Bronchial epithelial cell (primary cell): ENCODE results near the gene TCN1. TPM values are rescaled to one million over a fixed set of nuclear protein-coding genes. Genes with fewer than 3 reads are reported as not detected.

Source experiments
- DNase-seq: peaks from one replicate; pipeline ENCODE4 v3.0.0-alpha.2; 2010; ENCODE audit warnings: low read depth
- FAIRE-seq: peaks from 2 replicates; lab custom pipeline; 2011; peaks lifted over from hg19 to GRCh38; lab: Jason Lieb, UNC
- H3K27me3 ChIP-seq: 2 replicates; pipeline ENCODE4 v1.5.1; 2011; ENCODE audit warnings: low read length; ENCODE audit not compliant: control insufficient read depth, insufficient read depth
- H3K36me3 ChIP-seq: 2 replicates; pipeline ENCODE4 v1.5.1; 2011; ENCODE audit warnings: low read length; ENCODE audit not compliant: control insufficient read depth, insufficient read depth
- H3K4me3 ChIP-seq: 2 replicates; pipeline ENCODE4 v1.5.1; 2011; ENCODE audit warnings: mild to moderate bottlenecking, low read depth, low read length, control low read depth
- CTCF ChIP-seq: IDR thresholded peaks from 2 replicates; pipeline ENCODE4 v1.5.1; 2011; ENCODE audit warnings: mild to moderate bottlenecking, moderate library complexity, low read length, control low read depth, inconsistent platforms; ENCODE audit not compliant: insufficient read depth, severe bottlenecking
- total RNA-seq: library from RNA; depleted of rRNA; stranded (reverse); fragments of >200 nt; gene quantifications from 2 replicates; pipeline ENCODE4 v1.2.1, GENCODE V29; 2014

The TCN1 gene
- total RNA-seq, 1 donor from 2014 or later, result 4.2 TPM

GRCh38 chr11:59866836-59867235 lies 549 bp upstream of the TCN1 start:
- no peak overlapping the region for H3K4me3 ChIP-seq
- DNase-seq (no peak), FAIRE-seq (no peak)
- no peaks in the 10 kb centered on the region for H3K36me3 ChIP-seq
- H3K27me3 ChIP-seq, result no peaks in the 10 kb centered on the region
- TF ChIP-seq CTCF, result no peak

GRCh38 chr11:59865031-59865430 lies 1.3 kb downstream of the TCN1 start:
- no peak for FAIRE-seq
- no peaks in the 10 kb centered on the region for H3K27me3 ChIP-seq
- no peak for TF ChIP-seq CTCF
- H3K4me3 ChIP-seq, result no peak overlapping the region
- no peaks in the 10 kb centered on the region for H3K36me3 ChIP-seq
- peak; percentile 88 for DNase-seq

GRCh38 chr11:59862252-59862651 lies 4.0 kb downstream of the TCN1 start:
- DNase-seq, result no peak
- no peaks in the 10 kb centered on the region for H3K27me3 ChIP-seq
- TF ChIP-seq CTCF, result no peak
- FAIRE-seq, result no peak
- H3K36me3 ChIP-seq, result no peaks in the 10 kb centered on the region
- H3K4me3 ChIP-seq, result no peak overlapping the region

- Histone ChIP-seq H3K4me3 (no peak overlapping the region), H3K36me3 (no peaks in the 10 kb centered on the region), H3K27me3 (no peaks in the 10 kb centered on the region)
- no peak for TF ChIP-seq CTCF
- DNase-seq, result no peak
- no peak for FAIRE-seq
These were observed 6.6 kb downstream of the TCN1 start for GRCh38 chr11:59859673-59860072.

GRCh38 chr11:59857439-59858434 lies 8.6 kb downstream of the TCN1 start:
- H3K4me3 ChIP-seq, result no peak overlapping the region
- FAIRE-seq, result no peak
- H3K27me3 ChIP-seq, result no peaks in the 10 kb centered on the region
- no peaks in the 10 kb centered on the region for H3K36me3 ChIP-seq
- TF ChIP-seq CTCF, result no peak
- peak; percentile 79 for DNase-seq
